Osteocyte (in vitro differentiated cells): ENCODE data around the gene CRIP2. TPM values are rescaled to one million over a fixed set of nuclear protein-coding genes. Genes with fewer than 3 reads are reported as not detected.

Experiments used
- DNase-seq: peaks from one replicate; pipeline ENCODE4 v3.0.0; 2021; ENCODE audit warnings: mixed read lengths; ENCODE audit not compliant: unreplicated experiment; ENCODE audit errors: extremely low spot score
- H3K27ac Mint-ChIP-seq: one replicate; pipeline ENCODE4 v1.8.0; 2021; ENCODE audit warnings: mild to moderate bottlenecking, mixed read lengths; ENCODE audit not compliant: unreplicated experiment
- H3K27me3 Mint-ChIP-seq: one replicate; pipeline ENCODE4 v1.8.0; 2021; ENCODE audit warnings: mixed read lengths; ENCODE audit not compliant: unreplicated experiment
- H3K36me3 Mint-ChIP-seq: one replicate; pipeline ENCODE4 v1.8.0; 2021; ENCODE audit warnings: mixed read lengths; ENCODE audit not compliant: unreplicated experiment
- H3K4me1 Mint-ChIP-seq: one replicate; pipeline ENCODE4 v1.8.0; 2021; ENCODE audit warnings: mixed read lengths; ENCODE audit not compliant: unreplicated experiment
- H3K4me3 Mint-ChIP-seq: one replicate; pipeline ENCODE4 v1.8.0; 2021; ENCODE audit warnings: mild to moderate bottlenecking, moderate library complexity, mixed read lengths; ENCODE audit not compliant: unreplicated experiment
- H3K9me3 Mint-ChIP-seq: one replicate; pipeline ENCODE4 v1.8.0; 2021; ENCODE audit warnings: mixed read lengths; ENCODE audit not compliant: unreplicated experiment
- CTCF ChIP-seq: fragments of 200-600 bp; sonication (generic); IDR thresholded peaks from 2 replicates; pipeline ENCODE4 v1.5.0; 2021; ENCODE audit warnings: antibody characterized with exemption, mild to moderate bottlenecking, moderate library complexity
- total RNA-seq: library from RNA; stranded (reverse); gene quantifications from 2 replicates; pipeline ENCODE4 v1.2.1, GENCODE V29; 2021

Gene CRIP2
- total RNA-seq, 1 donor from 2014 or later, result 191 TPM

- Mint-ChIP-seq H3K4me3 (peak overlapping the region; percentile 73), H3K27me3 (peaks cover 3% of the 10 kb centered on the region), H3K9me3 (no peaks in the 10 kb centered on the region), H3K4me1 (peaks cover 4% of the 10 kb centered on the region), H3K27ac (peak overlapping the region; percentile 34), H3K36me3 (no peaks in the 10 kb centered on the region)
- TF ChIP-seq CTCF, result no peak
- no peak for DNase-seq
Observed at GRCh38 chr14:105526776-105527380, 52.3 kb downstream of the CRIP2 start.

GRCh38 chr14:105527381-105527825 lies 52.8 kb downstream of the CRIP2 start:
- DNase-seq, result no peak
- peak overlapping the region; percentile 73 for H3K4me3 Mint-ChIP-seq
- H3K27ac Mint-ChIP-seq, result peak overlapping the region; percentile 34
- H3K36me3 Mint-ChIP-seq, result no peaks in the 10 kb centered on the region
- H3K9me3 Mint-ChIP-seq, result no peaks in the 10 kb centered on the region
- peaks cover 4% of the 10 kb centered on the region for H3K4me1 Mint-ChIP-seq
- peaks cover 3% of the 10 kb centered on the region for H3K27me3 Mint-ChIP-seq
- no peak for TF ChIP-seq CTCF

- Mint-ChIP-seq H3K4me3 (peak overlapping the region; percentile 73), H3K4me1 (peaks cover 4% of the 10 kb centered on the region), H3K36me3 (no peaks in the 10 kb centered on the region), H3K27ac (peak overlapping the region; percentile 14), H3K27me3 (peaks cover 3% of the 10 kb centered on the region), H3K9me3 (no peaks in the 10 kb centered on the region)
- peak; percentile 77 for TF ChIP-seq CTCF
- DNase-seq, result peak; percentile 92
Observed at GRCh38 chr14:105527826-105528585, 53.4 kb downstream of the CRIP2 start.

- H3K27ac Mint-ChIP-seq, result no peak overlapping the region
- no peaks in the 10 kb centered on the region for H3K36me3 Mint-ChIP-seq
- peaks cover 4% of the 10 kb centered on the region for H3K4me1 Mint-ChIP-seq
- H3K9me3 Mint-ChIP-seq, result no peaks in the 10 kb centered on the region
- TF ChIP-seq CTCF, result no peak
- peaks cover 2% of the 10 kb centered on the region for H3K27me3 Mint-ChIP-seq
- no peak for DNase-seq
- H3K4me3 Mint-ChIP-seq, result no peak overlapping the region
Observed at GRCh38 chr14:105528586-105529318, 54.1 kb downstream of the CRIP2 start.

GRCh38 chr14:105529319-105529568 lies 54.6 kb downstream of the CRIP2 start:
- Mint-ChIP-seq H3K4me1 (peaks cover 4% of the 10 kb centered on the region), H3K9me3 (no peaks in the 10 kb centered on the region), H3K27ac (no peak overlapping the region), H3K27me3 (no peaks in the 10 kb centered on the region), H3K36me3 (no peaks in the 10 kb centered on the region), H3K4me3 (no peak overlapping the region)
- TF ChIP-seq CTCF, result no peak
- no peak for DNase-seq
